Measurements from ENCODE around the gene TMEM88. TPM values are rescaled to one million over a fixed set of nuclear protein-coding genes. Genes with fewer than 3 reads are reported as not detected.

The TMEM88 gene
- total and polyA plus RNA-seq, 2 of the 8 experiments (the other 6 are each of a cell fraction or from before 2014, with no cell fraction given), result 0.69 to 8.8 TPM

- peak; percentile 69; the same call in 1 of the 2 replicates for TF ChIP-seq SP1 (IDR thresholded peaks at IDR 0.05; ENCODE audit: low read depth, low read length)
Observed at GRCh38 chr17:7841915-7842379, 12.9 kb upstream of the TMEM88 start (continued).
